Ramos (cell line): Measurements from ENCODE around the gene TBC1D17.
"Not testable (repeated sequence)": the region's sequence is repeated elsewhere in the genome, so short reads cannot be mapped to it uniquely, and the experiment has no call there.

ENCODE experiments used
- in situ Hi-C: fragments of 300-500 bp; cut with MboI; formaldehyde crosslinking; loops from one replicate; pipeline ENCODE4 v1.14.3; 2022; ENCODE audit warnings: low sequenced_read_pairs; ENCODE audit not compliant: unreplicated experiment

The TBC1D17 gene

DNA sequence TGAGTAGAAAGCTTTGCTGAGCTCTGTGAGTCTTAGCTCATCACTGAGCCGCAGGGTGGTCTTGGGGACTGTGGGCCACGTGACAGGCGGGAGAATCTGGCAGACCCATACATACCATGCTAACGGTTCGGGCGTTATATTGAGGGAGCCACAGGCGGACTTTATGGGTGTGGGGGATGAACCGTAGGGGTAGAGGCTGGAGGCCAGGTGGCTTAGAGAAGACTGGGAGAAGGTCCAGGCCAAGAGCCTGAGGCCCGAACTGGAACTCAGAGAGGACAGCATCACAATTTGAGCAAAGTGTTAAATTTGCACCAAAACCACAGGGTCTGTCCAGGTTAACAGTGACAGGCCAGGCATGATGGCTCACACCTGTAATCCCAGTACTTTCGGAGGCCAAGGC is 36.2 kb downstream of the TBC1D17 start:
- in situ Hi-C loops: no loop called here

DNA sequence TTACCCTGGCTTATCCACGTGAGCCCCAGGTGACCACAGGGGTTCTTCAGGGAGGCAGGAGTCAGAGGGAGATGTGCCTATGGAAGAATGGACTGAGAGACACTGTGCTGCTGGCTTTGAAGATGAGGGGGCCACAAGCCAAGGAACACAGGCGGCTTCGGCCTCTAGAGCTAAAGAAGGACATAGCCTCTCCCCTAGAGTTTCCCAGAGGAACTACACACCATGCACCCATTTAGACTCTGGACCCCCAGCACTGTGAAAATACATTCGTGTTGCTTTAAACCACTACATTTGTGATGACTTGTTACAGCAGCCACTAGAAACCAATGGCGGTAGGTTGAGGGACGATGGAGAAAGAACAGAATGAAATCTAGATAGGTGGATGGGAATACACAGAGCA is 37.8 kb downstream of the TBC1D17 start:
- in situ Hi-C loops: no loop called here

DNA sequence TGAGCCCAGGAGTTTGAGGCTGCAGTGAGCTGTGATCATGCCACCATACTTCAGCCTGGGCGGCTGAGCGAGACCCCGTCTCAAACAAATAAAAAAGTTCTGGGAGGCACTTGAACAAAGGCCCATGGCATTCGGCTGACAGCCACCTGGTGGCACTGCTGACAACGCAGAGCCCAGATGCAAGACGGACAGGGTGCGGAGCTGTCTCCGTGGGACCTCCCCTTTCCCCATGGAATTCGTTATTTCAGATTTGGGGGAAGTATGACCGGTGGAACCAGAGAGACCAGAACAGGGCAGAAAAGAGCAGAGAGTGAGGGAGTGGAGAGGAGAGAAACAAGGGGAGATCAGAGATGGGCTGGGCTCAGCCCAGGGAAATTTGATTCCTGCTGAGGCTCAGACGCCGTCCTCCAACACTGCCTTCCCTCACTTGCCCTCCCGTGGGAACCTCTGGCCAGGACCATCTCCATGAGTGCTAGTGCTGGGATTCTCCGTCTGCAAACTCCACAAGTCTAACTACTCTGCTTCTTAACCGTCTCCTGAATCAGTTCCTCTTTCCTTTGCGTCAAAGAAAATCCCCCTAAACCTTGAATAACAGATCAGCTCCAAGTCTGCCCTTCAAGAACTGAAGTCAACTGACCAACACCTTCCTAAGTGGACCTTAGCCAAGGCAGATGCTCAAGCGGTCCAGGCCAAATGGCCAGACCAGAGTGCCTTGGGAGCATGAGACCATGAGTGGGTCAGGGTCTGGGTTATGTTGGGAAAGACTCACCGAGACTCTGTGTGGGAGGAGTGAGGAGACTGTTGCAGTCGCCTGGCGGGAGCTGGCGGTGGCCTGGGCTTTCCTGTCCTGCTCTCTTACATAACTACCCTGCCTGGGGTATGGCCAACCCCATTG is 39.6 kb downstream of the TBC1D17 start:
- in situ Hi-C loops: no loop called here

DNA sequence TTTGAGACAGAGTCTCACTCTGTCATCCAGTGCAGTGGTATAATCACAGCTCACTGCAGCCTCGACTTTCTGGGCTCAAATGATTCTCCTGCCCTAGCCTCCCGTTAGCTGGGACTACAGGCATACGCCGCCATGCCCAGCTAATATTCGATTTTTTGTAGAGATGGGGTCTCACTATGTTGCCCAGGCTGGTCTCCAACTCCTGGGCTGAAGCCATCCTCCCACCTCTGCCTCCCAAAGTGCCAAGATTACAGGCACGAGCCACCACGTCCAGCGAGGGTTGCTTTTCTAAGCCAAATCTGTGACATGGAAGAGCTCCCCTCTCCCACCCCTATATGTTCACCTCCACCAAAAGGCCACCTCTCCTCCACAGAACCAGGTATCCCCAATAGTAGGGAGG is 40.6 kb downstream of the TBC1D17 start:
- in situ Hi-C loops: no loop called here

DNA sequence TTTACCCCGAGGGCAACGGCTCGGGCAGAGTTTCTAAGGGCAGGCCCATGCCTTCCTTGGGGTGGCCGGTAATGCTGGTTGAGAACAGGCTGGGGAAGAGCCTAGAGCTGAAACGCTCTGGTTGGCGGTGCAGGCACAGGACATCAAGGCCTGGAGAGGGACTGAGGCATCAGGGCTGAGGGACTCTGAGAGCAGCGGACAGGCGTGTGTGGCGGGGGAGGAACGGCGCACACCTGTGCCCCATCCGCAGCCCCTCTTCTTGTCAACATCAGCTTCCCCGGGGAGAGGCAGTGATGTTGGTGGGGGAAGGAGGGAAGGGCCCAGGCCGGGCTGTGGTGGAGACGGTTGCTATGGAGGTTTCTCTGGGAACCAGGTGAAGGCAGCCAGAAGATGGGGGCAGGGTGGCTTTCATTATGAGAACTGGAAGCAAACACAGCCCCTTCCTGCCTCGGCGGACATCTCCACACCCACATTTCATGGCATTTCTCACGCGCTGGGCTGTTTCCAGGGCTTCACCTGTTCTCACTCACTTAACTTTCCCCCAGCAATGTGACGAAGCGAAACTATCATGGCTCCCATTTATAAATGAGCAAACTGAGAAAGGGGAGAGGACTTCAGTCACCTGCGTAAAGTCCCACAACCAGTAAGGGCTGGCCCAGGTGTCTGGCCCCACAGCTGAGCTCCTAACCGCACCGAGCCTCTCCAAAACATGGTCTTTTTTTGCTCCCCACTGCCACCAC is 43.3 kb downstream of the TBC1D17 start:
- in situ Hi-C loops: no loop called here

DNA sequence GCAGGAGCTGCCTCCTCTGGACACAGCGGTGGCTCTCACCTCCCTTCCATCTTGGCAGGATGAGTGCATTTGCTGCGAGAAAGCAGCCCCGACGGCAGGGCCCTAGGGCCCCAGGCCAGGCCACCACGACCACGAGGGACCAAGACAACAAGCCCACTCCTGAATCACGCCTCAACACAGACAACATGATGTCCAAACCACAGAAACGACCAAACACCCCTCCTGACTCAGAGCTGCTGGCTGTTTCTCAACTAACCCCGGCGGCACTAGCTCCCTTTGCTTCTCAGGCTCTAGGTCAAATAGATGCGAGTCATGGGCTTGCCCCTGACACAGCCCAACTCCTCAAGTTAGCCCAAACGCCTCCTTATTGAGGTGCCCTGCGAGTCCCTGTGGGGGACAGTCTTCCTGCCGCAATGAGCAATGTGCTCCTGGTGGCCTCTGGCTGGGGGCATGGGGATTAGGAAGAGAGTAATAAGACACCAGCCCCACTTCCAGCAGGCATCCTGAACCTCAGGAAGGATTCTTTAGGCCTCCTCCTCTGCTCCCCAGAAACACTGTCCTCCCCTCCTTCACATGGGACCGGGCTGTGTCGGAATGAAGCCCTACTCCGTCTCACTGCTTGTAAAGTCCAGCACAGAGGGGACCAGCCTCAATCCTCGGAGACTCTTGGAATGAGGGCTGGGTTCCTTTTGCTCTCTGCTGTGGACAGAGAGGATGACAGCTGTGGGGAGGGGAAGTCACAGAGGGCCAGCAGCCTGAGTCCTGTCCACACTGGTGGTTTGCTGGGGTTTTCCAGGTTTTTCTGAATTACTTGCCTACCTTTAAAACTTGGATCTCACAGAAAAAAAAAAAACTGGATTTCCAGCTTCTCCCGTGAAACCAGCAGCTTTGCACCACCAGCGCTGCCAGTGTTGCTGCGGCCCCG is 44.6 kb downstream of the TBC1D17 start:
- in situ Hi-C loops: no loop called here

DNA sequence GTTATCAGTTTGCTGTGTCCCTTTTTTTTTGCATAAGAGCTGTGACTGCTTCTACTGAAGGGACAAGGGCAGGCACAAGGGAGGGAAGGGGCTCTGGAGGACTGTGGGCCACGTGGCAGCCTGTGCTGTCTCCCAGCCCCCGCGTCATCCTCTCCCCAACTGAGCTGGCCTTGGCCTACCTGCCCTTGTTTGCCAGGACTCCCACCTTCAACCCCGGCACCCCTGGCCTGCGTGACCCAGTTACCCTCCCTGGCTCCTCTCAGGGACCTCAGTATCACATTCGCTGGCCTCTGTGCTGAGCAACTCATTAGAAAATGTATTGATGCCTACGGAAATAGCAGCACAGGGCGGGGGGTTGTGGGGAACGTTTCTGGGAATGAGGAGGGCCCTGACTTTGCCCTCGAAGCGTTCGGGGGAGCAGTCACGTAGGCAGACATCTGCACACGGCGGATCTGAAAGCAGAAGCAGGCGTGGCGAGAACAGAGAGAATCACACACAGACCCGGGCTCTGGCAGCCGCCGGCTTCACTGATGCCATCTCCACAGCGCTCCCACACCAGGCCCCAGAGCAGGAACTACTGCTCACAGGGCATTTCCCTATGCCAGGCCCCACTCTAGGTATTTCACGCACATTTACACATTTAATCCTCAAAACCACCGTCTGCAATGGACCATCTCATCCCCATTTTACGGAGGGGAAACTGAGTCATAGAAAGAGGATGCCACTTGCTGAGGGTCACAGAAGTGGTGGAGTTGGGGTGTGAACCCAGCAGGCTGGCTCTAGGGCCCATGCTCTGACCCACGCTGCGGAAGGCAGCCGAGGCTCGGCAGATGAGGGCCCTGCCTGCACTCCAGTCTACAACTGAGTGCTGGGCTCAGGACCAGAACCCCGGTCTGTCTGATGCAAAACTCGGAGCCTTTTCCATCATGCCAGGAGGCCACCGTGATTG is 45.8 kb downstream of the TBC1D17 start:
- in situ Hi-C loops: no loop called here

DNA sequence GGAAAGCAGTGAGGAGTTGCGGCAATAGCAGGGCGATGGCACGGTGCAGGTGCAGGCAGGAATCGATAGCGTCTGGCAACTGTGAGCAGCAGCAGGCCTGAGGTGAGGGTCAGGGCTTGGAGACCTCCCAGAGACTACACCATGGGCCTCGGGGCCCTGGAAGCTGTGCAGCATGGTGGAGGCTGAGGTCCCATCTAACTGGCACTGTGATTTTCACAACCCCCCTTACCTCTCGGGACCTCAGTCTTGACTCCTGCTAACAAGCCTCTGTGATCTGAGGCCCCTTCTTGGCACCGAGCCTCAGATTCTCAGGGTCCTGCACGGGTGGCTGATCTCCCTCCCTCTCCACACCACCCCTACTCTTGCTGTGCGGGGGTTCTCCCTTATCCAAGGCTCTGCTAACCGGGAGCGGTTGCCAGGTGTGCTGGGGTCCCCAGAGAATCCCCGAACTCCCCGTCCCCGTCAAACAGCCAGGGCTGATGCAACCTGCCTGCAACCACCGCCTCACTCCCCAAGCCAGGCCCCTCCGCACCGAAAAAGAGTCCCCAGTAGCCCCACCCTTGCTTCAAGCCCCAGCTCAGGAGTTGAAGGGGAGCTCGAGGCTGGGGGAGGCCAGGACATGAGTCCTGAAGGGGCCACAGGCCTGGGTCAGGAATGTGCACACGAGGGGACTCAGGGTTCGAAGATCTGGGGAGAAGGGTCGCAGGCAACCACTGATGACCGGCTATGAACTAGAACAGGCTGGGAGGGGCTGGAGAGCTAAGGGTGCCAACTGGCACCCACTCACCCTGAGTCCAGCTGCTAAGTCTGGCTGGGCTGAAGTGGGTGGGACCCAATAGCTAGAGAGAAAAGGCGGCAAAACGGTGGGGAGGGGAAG is 46.7 kb downstream of the TBC1D17 start:
- in situ Hi-C loops: no loop called here

DNA sequence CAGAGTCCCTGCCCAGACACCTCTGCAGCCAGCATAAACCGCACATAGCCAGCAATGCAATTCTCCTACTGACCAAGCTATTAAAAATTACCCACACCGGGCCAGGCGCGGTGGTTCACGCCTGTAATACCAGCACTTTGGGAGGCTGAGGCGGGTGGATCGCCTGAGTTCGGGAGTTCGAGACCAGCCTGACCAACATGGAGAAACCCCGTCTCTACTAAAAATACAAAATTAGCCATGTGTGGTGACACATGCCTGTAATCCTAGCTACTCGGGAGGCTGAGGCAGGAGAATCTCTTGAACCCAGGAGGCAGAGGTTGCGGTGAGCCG is 47.3 kb downstream of the TBC1D17 start:
- in situ Hi-C loops: not testable (repeated sequence)

DNA sequence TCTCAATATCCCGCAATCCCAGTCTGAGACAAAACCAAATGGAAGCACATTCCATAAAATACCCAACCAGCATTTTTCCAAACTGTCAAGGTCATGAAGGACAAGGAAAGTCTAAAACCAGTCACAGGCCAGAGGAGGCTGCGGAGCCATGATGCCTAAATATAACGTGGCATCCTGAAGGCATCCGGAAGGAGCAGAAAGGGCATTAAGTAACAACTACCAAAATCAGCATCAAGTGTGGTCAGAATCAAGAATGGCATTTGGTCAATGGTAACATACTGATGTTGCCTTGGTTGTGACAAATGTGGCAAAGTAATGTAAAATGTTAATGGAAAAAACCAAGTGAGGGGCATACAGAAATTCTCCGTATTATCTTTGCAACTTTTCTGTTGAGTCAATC is 48.0 kb downstream of the TBC1D17 start:
- in situ Hi-C loops: no loop called here

DNA sequence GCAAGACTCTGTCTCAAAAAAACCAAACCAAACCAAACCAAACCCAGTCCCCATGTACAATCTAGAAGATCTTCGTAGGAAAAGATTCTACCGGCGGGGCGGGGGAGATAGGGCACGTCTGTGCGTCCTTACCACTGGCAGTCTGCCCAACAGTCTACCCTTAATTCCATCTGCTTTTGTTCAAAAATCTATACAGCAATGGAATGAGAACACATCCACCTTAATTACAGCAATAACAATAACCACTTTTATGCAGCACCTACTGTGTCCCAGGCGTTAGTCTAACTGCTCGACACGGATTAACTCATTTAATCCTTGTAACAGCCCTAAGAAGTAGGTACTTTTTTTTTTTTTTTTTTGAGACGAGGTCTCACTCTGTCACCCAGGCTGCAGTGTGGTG is 49.0 kb downstream of the TBC1D17 start:
- in situ Hi-C loops: no loop called here

DNA sequence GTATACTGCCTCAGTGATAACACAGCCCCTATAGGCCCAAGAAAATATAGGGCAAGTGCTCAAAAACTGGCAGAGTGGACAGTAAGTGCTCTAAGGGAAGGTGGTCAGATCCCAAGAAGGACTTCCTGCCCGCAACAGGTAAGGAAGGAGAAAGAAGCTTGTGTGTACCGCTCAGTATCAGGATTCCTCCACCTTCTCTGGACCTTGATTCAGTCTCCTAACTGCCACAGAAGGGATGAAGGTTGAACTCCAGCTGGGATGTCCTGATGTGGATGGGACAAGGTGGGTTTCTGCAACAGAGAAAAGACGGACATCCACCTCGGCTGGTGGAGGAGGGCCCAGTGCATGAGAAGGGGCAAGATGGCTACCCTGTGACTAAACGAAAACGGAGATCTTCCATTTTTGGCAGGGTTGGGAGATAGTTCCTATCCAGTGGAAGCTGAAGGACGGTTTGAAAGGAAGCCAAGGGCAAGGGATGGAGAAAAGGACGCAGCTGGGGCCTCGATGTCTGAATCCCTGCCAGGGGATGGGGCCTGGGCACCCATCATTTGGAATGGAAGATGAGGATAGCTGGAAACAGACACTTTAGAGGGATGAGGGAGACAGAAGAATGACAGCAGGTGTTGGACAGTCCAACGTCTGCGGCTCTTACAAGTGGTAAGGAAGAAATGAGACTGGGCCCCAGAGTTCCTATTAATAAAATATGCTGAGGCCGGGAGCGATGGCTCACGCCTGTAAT is 50.2 kb downstream of the TBC1D17 start:
- in situ Hi-C loops: no loop called here

DNA sequence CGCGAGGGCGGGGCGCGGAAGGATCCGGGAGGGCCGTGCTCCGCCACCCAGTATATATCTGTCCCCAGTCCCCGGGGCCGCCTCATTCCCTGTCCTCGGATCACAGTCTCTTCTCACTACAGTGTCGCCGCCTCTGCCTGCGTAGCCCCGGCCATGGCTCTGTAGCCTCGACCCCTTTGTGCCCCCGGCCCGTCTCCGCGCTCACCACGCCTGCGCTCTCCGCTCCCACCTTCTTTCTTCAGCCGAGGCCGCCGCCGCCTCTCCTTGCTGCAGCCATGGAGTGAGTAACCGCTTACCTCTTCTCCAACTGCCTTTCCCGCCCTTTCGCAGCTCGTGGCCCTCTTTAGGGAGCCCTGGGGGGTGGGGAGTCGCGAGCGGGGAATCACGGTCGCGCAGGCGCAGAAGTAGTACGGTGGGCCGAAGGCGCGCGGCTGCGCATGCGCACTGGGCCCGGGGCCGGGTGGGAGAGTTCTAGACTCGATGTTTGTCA is 51.7 kb downstream of the TBC1D17 start, which contains the start of the genes ATF5 and NUP62:
Gene ATF5 (plus strand): TSS at position 85 of the 490 bp plus-strand sequence. CDS start 1,646 bp downstream, outside the sequence.
Gene NUP62 (minus strand): TSS at position 384 of the 490 bp plus-strand sequence. CDS start 19,697 bp downstream, outside the sequence.
- in situ Hi-C loops: no loop called here

DNA sequence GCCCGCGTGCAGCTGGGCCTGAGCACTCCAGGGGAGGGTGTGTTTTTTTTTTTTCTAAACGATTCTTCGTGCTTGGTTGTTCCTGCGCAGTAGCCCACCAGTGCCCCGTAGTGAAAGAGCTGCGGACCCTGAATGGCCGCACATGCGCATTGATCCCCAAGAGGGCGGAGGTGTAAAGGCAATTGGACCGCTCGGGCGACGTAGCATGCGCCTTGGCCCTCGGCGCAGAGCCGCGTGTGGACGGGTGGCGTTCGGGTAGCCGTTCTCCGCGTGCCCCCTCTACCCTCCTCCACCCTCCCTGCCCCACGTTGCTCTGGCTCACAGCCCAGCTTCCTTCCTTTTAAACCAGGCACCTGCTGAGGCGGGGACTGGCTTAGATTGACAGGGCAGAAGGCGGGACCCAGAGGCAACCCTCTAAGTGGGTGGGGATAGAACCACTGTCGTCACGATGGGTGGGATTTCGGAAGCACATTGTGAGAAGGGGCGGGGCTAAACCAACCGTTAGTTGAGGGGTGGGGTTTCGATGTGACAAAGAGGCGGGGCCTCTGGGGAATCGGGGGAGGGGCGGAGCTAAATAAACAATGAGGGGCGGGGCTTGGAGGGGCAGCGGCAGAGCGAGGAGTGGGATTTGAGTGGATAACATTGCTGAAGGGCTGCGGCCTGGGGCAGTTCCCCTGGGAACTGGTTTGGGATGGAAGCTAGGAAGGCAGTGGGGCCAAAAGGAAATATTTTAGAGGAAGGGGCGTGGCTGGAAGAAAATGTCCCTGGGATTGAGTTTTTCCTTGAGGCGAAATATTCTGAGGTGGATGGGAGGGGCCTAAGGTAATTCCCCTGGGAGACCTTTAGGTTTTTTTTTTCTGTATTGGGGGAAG is 52.3 kb downstream of the TBC1D17 start:
- in situ Hi-C loops: no loop called here

DNA sequence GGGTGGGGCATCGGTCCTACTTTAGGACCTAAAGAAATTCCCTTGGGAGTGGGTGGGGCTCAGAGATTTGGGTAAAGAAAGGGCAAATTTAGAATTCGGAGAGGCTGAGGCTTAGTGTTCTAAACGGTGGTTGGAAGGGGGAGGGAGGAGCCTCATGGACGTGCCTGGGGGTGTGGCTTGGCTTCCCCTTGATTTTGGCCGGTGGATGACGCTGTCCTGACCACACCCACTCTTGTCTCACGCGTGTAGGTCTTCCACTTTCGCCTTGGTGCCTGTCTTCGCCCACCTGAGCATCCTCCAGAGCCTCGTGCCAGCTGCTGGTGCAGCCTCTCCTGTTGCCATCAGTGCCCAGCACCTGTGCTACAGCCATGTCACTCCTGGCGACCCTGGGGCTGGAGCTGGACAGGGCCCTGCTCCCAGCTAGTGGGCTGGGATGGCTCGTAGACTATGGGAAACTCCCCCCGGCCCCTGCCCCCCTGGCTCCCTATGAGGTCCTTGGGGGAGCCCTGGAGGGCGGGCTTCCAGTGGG is 53.0 kb downstream of the TBC1D17 start:
- in situ Hi-C loops: no loop called here

DNA sequence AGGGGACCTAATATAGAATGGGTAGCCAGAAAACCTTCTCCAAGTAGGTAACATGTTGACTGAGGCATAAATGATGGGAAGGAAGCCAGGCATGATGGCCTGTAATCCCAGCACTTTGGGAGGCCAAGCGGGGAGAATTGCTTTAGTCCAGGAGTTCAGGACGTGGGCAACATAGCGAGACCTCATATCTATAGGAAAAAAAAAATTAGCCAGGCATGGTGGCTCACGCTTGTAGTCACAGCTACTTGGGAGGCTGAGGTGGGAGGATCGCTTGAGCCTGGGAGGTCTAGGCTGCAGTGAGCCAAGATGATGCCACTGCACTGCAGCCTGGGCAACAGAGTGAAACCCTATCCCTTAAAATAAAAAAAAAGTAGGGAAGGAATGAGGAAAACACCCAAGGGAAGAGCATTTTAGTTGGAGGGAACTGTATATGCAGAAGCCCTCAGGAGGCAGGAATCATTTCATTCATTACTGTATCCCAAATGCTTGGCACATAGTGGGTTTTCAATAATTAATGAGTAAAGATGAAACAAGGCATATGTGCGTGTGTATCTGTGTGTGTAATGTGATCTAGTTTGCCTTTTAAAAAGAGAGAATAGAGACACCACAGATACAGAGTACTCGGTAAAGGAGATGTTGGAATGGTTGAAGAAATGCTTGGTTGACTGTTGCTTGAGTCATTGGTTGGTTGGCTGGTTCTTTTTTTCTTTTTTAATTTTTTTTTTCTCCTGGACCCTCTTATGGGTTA is 54.0 kb downstream of the TBC1D17 start:
- in situ Hi-C loops: no loop called here
